GM18858 (cell line): ENCODE measurements around the gene BMPR1B.
"Not testable (repeated sequence)": the region's sequence is repeated elsewhere in the genome, so short reads cannot be mapped to it uniquely, and the experiment has no call there.

Experiments
- ATAC-seq: cut with Tn5 transposase; IDR thresholded peaks from one replicate; pipeline ENCODE4 v1.9.1; 2021; ENCODE audit not compliant: unreplicated experiment

BMPR1B gene

GRCh38 chr4:95020521-95020920 lies 262.8 kb downstream of the BMPR1B start:
- no peak for ATAC-seq

GRCh38 chr4:95021099-95021498 lies 263.3 kb downstream of the BMPR1B start:
- ATAC-seq: no peak

GRCh38 chr4:95023110-95023509 lies 265.4 kb downstream of the BMPR1B start:
- ATAC-seq: no peak

- no peak for ATAC-seq
Observed at GRCh38 chr4:95027905-95028618, 270.3 kb downstream of the BMPR1B start.

GRCh38 chr4:95038791-95039190 lies 281.0 kb downstream of the BMPR1B start:
- ATAC-seq: no peak

GRCh38 chr4:95044324-95044837 lies 286.6 kb downstream of the BMPR1B start:
- ATAC-seq: no peak

- no peak for ATAC-seq
Observed at GRCh38 chr4:95045429-95045828, 287.7 kb downstream of the BMPR1B start.

GRCh38 chr4:95048296-95048695 lies 290.5 kb downstream of the BMPR1B start:
- no peak for ATAC-seq

GRCh38 chr4:95049551-95050233 lies 291.9 kb downstream of the BMPR1B start:
- no peak for ATAC-seq

- ATAC-seq: no peak
Observed at GRCh38 chr4:95050980-95051701, 293.4 kb downstream of the BMPR1B start.

- no peak for ATAC-seq
Observed at GRCh38 chr4:95051702-95052020, 293.9 kb downstream of the BMPR1B start.

- no peak for ATAC-seq
Observed at GRCh38 chr4:95058991-95059390, 301.2 kb downstream of the BMPR1B start.

- no peak for ATAC-seq
Observed at GRCh38 chr4:95059663-95060062, 301.9 kb downstream of the BMPR1B start.

- no peak for ATAC-seq
Observed at GRCh38 chr4:95061220-95061619, 303.5 kb downstream of the BMPR1B start.

- ATAC-seq: not testable (repeated sequence)
Observed at GRCh38 chr4:95061801-95062200, 304.0 kb downstream of the BMPR1B start.

GRCh38 chr4:95066050-95066449 lies 308.3 kb downstream of the BMPR1B start:
- ATAC-seq: no peak

- ATAC-seq: no peak
Observed at GRCh38 chr4:95068401-95068800, 310.6 kb downstream of the BMPR1B start.

- no peak for ATAC-seq
Observed at GRCh38 chr4:95068818-95069478, 311.2 kb downstream of the BMPR1B start.

GRCh38 chr4:95071851-95072250 lies 314.1 kb downstream of the BMPR1B start:
- no peak for ATAC-seq

- no peak for ATAC-seq
Observed at GRCh38 chr4:95073646-95074045, 315.9 kb downstream of the BMPR1B start.

- ATAC-seq: no peak
Observed at GRCh38 chr4:95077864-95078263, 320.1 kb downstream of the BMPR1B start.
